Measurements from ENCODE around the gene INPP4A.

GRCh38 chr2:98521266-98521665 lies 76.6 kb downstream of the INPP4A start:
- no peak for TF ChIP-seq CTCF (IDR thresholded peaks at IDR 0.05)
- TF ChIP-seq POLR2A (IDR thresholded peaks at IDR 0.05) = no peak
- no peak for TF ChIP-seq EP300 (IDR thresholded peaks at IDR 0.05)
